Lower lobe of right lung (tissue), 2 donors: ENCODE results near the gene WDR37. TPM values are rescaled to one million over a fixed set of nuclear protein-coding genes. Genes with fewer than 3 reads are reported as not detected.

ENCODE experiments used
- ATAC-seq, 2 donors: fragments of 200-7000 bp; cut with Tn5 transposase; one replicate each; pipeline ENCODE4 v1.9.1; 2020 to 2022; ENCODE audit warnings: mild to moderate bottlenecking in 2 of 2, moderate library complexity in 2 of 2
- DNase-seq: peaks from one replicate; pipeline ENCODE4 v3.0.0-alpha.2; 2020
- H3K27ac ChIP-seq: fragments of 200-600 bp; one replicate; pipeline ENCODE4 v1.8.0; 2022
- H3K27me3 ChIP-seq: fragments of 200-600 bp; one replicate; pipeline ENCODE4 v1.8.0; 2022; ENCODE audit warnings: low read depth
- H3K36me3 ChIP-seq: fragments of 200-600 bp; one replicate; pipeline ENCODE4 v1.8.0; 2022; ENCODE audit warnings: mild to moderate bottlenecking
- H3K4me1 ChIP-seq: fragments of 200-600 bp; one replicate; pipeline ENCODE4 v1.8.0; 2022
- H3K4me3 ChIP-seq: fragments of 200-600 bp; one replicate; pipeline ENCODE4 v1.8.0; 2022; ENCODE audit warnings: mild to moderate bottlenecking
- H3K9me3 ChIP-seq: fragments of 200-600 bp; one replicate; pipeline ENCODE4 v1.8.0; 2022
- intact Hi-C: fragments of 100-400 bp; cut with DNase I; formaldehyde crosslinking; loops from one replicate; pipeline ENCODE4 v1.11.0; 2022
- total RNA-seq: library from RNA; stranded (reverse); fragmentation: NEBNext Ultra II Directional; extraction: Animal tissue kit (Norgen Biotek cat#: 25700); gene quantifications from one replicate; pipeline ENCODE4 v1.2.1, GENCODE V29; 2021
- TF ChIP-seq, protein P1 (sequence below): fragments of 200-600 bp; IDR thresholded peaks from one replicate; pipeline ENCODE4 v1.8.0; 2022; ENCODE audit warnings: antibody characterized with exemption, mild to moderate bottlenecking
- donor health status: DM: no; HTN: yes; CAD: no; lungs with severe emphysema.

The WDR37 gene
- total RNA-seq, 1 donor from 2014 or later = 22.0 TPM

GRCh38 chr10:1152386-1153250, 96.4 kb downstream of the WDR37 start:
- intact Hi-C loops = no loop called here
- no peaks in the 10 kb centered on the region for H3K9me3 ChIP-seq
- no peak overlapping the region for H3K27ac ChIP-seq
- TF ChIP-seq, protein P1, sequence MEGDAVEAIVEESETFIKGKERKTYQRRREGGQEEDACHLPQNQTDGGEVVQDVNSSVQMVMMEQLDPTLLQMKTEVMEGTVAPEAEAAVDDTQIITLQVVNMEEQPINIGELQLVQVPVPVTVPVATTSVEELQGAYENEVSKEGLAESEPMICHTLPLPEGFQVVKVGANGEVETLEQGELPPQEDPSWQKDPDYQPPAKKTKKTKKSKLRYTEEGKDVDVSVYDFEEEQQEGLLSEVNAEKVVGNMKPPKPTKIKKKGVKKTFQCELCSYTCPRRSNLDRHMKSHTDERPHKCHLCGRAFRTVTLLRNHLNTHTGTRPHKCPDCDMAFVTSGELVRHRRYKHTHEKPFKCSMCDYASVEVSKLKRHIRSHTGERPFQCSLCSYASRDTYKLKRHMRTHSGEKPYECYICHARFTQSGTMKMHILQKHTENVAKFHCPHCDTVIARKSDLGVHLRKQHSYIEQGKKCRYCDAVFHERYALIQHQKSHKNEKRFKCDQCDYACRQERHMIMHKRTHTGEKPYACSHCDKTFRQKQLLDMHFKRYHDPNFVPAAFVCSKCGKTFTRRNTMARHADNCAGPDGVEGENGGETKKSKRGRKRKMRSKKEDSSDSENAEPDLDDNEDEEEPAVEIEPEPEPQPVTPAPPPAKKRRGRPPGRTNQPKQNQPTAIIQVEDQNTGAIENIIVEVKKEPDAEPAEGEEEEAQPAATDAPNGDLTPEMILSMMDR = no peak
- peaks cover 7% of the 10 kb centered on the region for H3K27me3 ChIP-seq
- ATAC-seq = no peak
- H3K4me3 ChIP-seq = no peak overlapping the region
- no peaks in the 10 kb centered on the region for H3K36me3 ChIP-seq
- DNase-seq = no peak
- no peaks in the 10 kb centered on the region for H3K4me1 ChIP-seq

DNA sequence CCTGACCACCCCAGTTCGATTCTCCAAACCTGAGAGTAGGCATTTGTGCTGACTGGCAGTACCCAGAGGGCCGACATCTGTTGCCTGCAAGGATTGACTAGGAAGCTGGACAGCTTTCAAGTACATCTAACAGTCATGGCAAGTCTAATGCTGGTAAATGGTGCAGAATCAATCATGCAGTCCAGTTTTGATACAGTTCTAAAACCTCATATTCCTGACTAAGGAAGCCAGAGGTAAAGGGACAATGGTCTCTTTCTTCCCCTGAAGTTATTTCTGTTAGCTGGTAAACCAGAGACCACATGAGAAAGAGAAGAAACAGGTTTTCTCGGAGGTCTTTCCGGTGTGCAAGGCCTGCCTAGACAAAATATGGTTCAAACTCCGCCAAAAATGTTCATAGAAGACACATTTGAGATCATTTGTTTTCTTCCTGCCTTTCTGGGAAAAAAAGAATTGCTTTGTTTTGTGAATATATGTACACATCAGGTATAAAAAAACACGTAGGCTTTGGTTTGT, 97.1 kb downstream of the WDR37 start:
- DNase-seq = no peak
- H3K27ac ChIP-seq = no peak overlapping the region
- ATAC-seq = no peak
- H3K4me1 ChIP-seq = no peaks in the 10 kb centered on the region
- peaks cover 7% of the 10 kb centered on the region for H3K27me3 ChIP-seq
- TF ChIP-seq, protein P1 = no peak
- intact Hi-C loops = no loop called here
- H3K4me3 ChIP-seq = no peak overlapping the region
- H3K9me3 ChIP-seq = no peaks in the 10 kb centered on the region
- no peaks in the 10 kb centered on the region for H3K36me3 ChIP-seq

GRCh38 chr10:1153805-1154351, 97.7 kb downstream of the WDR37 start:
- Histone ChIP-seq H3K4me1 (no peaks in the 10 kb centered on the region), H3K9me3 (no peaks in the 10 kb centered on the region), H3K27ac (no peak overlapping the region), H3K4me3 (no peak overlapping the region), H3K27me3 (peaks cover 7% of the 10 kb centered on the region), H3K36me3 (no peaks in the 10 kb centered on the region)
- DNase-seq = no peak
- intact Hi-C loops = no loop called here
- no peak for ATAC-seq
- TF ChIP-seq, protein P1 = no peak

DNA sequence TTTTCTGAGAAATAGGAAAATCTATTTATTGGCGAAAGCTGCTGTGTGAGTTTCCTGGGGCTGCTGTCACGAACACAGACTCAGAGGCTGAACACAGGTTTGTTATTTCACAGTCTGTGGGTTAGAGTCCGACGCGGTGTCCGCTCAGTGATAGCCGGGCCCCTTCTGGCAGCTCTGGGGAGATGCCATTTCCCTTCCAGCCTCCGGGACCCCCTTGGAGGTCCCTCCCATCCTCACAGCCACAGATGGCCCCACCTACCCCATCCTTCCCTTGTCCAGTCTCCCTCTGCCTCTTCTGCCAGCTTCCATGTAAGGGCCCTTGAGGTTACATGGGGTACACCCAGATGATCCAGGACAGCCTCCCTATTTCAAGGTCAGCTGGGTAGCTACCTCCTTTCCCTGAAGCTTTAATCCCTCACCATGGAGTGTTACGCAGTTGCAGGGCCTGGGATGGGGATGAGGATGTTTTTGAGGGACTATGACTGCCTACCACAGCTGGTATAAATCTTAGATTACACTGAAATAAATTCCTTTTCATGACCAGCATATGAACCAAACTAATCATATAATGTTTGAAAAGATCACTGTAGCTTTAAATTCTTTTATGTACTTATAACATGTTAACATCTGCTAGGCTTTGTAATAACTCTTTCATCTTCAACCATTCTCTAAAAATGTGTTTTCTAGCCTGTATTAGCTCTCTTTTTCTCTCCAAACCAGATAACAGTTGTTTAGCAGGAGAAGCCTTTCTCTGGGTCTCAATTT, 98.5 kb downstream of the WDR37 start:
- H3K27ac ChIP-seq = no peak overlapping the region
- peaks cover 7% of the 10 kb centered on the region for H3K27me3 ChIP-seq
- TF ChIP-seq, protein P1 = no peak
- ATAC-seq (no peak), DNase-seq (no peak)
- H3K4me3 ChIP-seq = no peak overlapping the region
- no peaks in the 10 kb centered on the region for H3K36me3 ChIP-seq
- no peaks in the 10 kb centered on the region for H3K4me1 ChIP-seq
- no peaks in the 10 kb centered on the region for H3K9me3 ChIP-seq
- intact Hi-C loops = no loop called here

GRCh38 chr10:1155791-1156615, 99.8 kb downstream of the WDR37 start:
- no peaks in the 10 kb centered on the region for H3K9me3 ChIP-seq
- no peaks in the 10 kb centered on the region for H3K4me1 ChIP-seq
- no peak overlapping the region for H3K4me3 ChIP-seq
- H3K36me3 ChIP-seq = no peaks in the 10 kb centered on the region
- peak in 1 of 2 donors; percentile 25 for ATAC-seq
- DNase-seq = no peak
- H3K27me3 ChIP-seq = no peaks in the 10 kb centered on the region
- no peak overlapping the region for H3K27ac ChIP-seq
- TF ChIP-seq, protein P1 = no peak
- intact Hi-C loops = no loop called here
